ENCODE data around the gene ZBTB37.

ZBTB37 gene

GRCh38 chr1:173903827-173904531, 35.8 kb downstream of the ZBTB37 start:
- DNase-seq (ENCODE audit: low read depth), result no peak
- H3K4me3 ChIP-seq (ENCODE audit: low read depth, low read length), result no peak overlapping the region
- no peak for TF ChIP-seq CTCF (conservative IDR thresholded peaks at IDR 0.05; ENCODE audit: low read depth, low read length)

- no peak overlapping the region for H3K4me3 ChIP-seq (ENCODE audit: low read depth, low read length)
- TF ChIP-seq CTCF (conservative IDR thresholded peaks at IDR 0.05; ENCODE audit: low read depth, low read length), result no peak
Measured at GRCh38 chr1:173913111-173913510, 44.9 kb downstream of the ZBTB37 start.

GRCh38 chr1:173914366-173914871, 46.2 kb downstream of the ZBTB37 start:
- H3K4me3 ChIP-seq (ENCODE audit: low read depth, low read length), result no peak overlapping the region
- peak; percentile 56 for DNase-seq (ENCODE audit: low read depth)
- TF ChIP-seq CTCF (conservative IDR thresholded peaks at IDR 0.05; ENCODE audit: low read depth, low read length), result peak; percentile 74

More at GRCh38 chr1:173913111-173913510, 44.9 kb downstream of the ZBTB37 start:
- DNase-seq (ENCODE audit: low read depth), result no peak

- peak; percentile 12 for DNase-seq (ENCODE audit: low read depth)
- no peak overlapping the region for H3K4me3 ChIP-seq (ENCODE audit: low read depth, low read length)
- no peak for TF ChIP-seq CTCF (conservative IDR thresholded peaks at IDR 0.05; ENCODE audit: low read depth, low read length)
Measured at GRCh38 chr1:173915596-173915995, 47.4 kb downstream of the ZBTB37 start.

- no peak for TF ChIP-seq CTCF (conservative IDR thresholded peaks at IDR 0.05; ENCODE audit: low read depth, low read length)
- DNase-seq (ENCODE audit: low read depth), result no peak
- no peak overlapping the region for H3K4me3 ChIP-seq (ENCODE audit: low read depth, low read length)
Measured at GRCh38 chr1:173916667-173917066, 48.5 kb downstream of the ZBTB37 start.

GRCh38 chr1:173917149-173917548, 49.0 kb downstream of the ZBTB37 start, which contains the start of gene SERPINC1:
SERPINC1 (minus strand) TSS chr1:173917327; CDS start chr1:173917259, 68 bp downstream.
- H3K4me3 ChIP-seq (ENCODE audit: low read depth, low read length), result no peak within 1 kb of the TSS
- TF ChIP-seq CTCF (conservative IDR thresholded peaks at IDR 0.05; ENCODE audit: low read depth, low read length), result no peak
- no peak for DNase-seq (ENCODE audit: low read depth)
